ENCODE data around the gene DDX20.

The DDX20 gene

GRCh38 chr1:111786669-111787207, 31.0 kb downstream of the DDX20 start:
- no peak for TF ChIP-seq CTCF (IDR thresholded peaks at IDR 0.05; ENCODE audit: insufficient read depth, low read depth, low read length, missing control alignments)
- no peak overlapping the region for H3K4me3 ChIP-seq (ENCODE audit: low read depth, low read length)
- DNase-seq (ENCODE audit: low read depth) = no peak

GRCh38 chr1:111789142-111789541, 33.4 kb downstream of the DDX20 start:
- no peak for DNase-seq (ENCODE audit: low read depth)
- no peak for TF ChIP-seq CTCF (IDR thresholded peaks at IDR 0.05; ENCODE audit: insufficient read depth, low read depth, low read length, missing control alignments)
- no peak overlapping the region for H3K4me3 ChIP-seq (ENCODE audit: low read depth, low read length)

GRCh38 chr1:111789666-111790316, 34.1 kb downstream of the DDX20 start:
- TF ChIP-seq CTCF (IDR thresholded peaks at IDR 0.05; ENCODE audit: insufficient read depth, low read depth, low read length, missing control alignments) = no peak
- H3K4me3 ChIP-seq (ENCODE audit: low read depth, low read length) = no peak overlapping the region
- no peak for DNase-seq (ENCODE audit: low read depth)

- no peak for DNase-seq (ENCODE audit: low read depth)
- no peak for TF ChIP-seq CTCF (IDR thresholded peaks at IDR 0.05; ENCODE audit: insufficient read depth, low read depth, low read length, missing control alignments)
- no peak overlapping the region for H3K4me3 ChIP-seq (ENCODE audit: low read depth, low read length)
Observed at GRCh38 chr1:111791776-111792175, 36.1 kb downstream of the DDX20 start.

GRCh38 chr1:111792249-111792648, 36.5 kb downstream of the DDX20 start:
- no peak for TF ChIP-seq CTCF (IDR thresholded peaks at IDR 0.05; ENCODE audit: insufficient read depth, low read depth, low read length, missing control alignments)
- no peak overlapping the region for H3K4me3 ChIP-seq (ENCODE audit: low read depth, low read length)
- DNase-seq (ENCODE audit: low read depth) = no peak

- DNase-seq (ENCODE audit: low read depth) = no peak
- no peak for TF ChIP-seq CTCF (IDR thresholded peaks at IDR 0.05; ENCODE audit: insufficient read depth, low read depth, low read length, missing control alignments)
- H3K4me3 ChIP-seq (ENCODE audit: low read depth, low read length) = no peak overlapping the region
Observed at GRCh38 chr1:111793923-111794322, 38.2 kb downstream of the DDX20 start.

GRCh38 chr1:111795401-111795800, 39.7 kb downstream of the DDX20 start:
- no peak for DNase-seq (ENCODE audit: low read depth)
- TF ChIP-seq CTCF (IDR thresholded peaks at IDR 0.05; ENCODE audit: insufficient read depth, low read depth, low read length, missing control alignments) = no peak
- H3K4me3 ChIP-seq (ENCODE audit: low read depth, low read length) = no peak overlapping the region

All from GM12865 (cell line).